ENCODE data around the gene DDX20.
"Not testable (repeated sequence)": the region's sequence is repeated elsewhere in the genome, so short reads cannot be mapped to it uniquely, and the experiment has no call there.

The DDX20 gene

DNA sequence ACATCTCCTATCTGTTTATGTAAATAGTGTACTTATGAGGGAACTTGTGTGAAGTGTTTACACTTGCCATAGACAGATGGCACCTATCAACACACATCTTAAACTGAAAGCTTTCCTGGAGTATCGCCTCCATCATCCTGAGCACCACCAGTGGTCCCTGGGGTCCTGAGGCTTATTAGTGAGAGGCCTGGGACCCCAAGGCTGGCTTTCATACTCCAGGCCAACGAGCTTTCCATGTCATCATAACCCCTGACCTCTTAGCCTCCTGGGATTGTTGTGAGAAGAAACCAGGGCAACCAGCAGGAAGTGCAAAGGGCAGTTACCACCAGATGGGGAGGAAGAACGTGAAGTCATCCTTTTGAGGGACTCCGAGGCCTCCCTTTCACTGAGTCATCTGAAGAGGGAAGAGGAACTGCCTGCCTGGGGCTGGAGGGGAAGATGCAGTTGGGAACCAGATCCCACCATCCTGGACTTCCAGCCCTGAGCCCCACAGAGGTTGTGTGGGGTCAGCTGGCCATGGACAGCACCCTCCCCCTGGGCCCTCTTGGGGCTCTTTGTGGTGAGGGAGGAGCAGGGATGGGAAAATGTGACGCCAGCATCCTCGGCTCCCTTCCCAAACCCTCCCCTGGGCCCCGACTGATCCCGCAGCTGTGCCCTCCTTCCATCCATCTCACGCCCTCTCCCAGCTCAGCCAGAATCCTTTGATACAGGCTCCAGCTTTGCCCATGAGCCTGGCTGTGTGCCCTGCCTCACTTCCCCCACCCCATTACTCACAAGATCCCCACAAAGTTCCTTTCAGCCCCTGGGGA lies 22.3 kb upstream of the DDX20 start:
- DNase-seq (ENCODE audit: low read depth in 2 of 2): no peak

DNA sequence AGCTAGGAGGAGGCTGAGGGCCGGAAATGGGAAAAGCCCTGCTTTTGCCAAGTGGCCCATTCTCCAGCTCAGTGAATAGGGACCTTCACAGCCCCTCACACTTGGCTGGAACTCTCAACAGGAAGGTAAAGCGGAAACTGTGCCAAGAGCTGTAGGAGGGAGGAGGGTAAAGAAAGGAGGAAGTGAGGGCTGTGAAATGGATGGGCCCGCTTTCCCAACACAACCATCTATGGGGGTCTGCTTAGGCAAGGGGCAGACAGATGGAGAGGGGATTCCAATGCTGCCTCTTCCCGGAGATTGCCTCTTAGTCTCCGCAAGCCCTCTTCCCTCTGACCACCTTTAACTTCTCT lies 21.7 kb upstream of the DDX20 start:
- DNase-seq (ENCODE audit: low read depth in 2 of 2): no peak

DNA sequence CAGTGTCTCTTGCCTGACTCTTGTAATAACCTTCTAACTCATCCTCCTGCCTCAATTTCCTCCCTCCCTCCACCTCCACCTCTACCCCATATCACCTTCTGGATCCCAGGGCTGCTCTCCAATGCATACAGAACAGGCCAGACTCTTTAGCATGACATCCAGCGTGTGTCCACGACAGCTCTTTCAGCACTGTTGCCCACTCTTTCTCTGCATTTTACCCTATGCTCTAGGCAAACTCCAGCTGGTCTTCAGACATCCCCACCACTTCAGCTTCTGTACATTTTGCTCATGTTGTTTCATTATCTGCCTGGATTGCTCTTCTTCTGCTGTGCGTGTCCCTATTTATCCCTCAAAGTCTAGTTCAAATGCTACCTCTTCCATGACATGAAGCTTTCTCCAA lies 21.3 kb upstream of the DDX20 start:
- DNase-seq (ENCODE audit: low read depth in 2 of 2): no peak

DNA sequence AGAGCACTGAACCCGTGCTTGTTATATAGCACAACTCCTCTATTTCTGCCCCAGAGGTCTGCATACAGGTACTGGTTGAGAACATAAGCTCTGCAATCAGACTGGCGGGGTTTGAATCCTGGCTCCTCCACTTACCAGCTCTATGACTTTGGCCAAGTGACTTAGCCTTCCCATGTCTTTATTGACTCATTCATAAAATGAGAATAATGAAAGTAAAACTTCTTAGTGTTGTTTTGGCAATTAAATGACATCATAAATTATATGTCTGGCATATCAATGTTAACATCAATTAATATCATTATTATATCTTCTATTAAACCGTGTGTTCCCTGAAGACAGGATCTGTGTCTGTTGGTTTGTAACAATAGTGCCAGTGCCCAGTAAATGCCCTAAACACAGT lies 20.8 kb upstream of the DDX20 start:
- no peak for DNase-seq (ENCODE audit: low read depth in 2 of 2)

DNA sequence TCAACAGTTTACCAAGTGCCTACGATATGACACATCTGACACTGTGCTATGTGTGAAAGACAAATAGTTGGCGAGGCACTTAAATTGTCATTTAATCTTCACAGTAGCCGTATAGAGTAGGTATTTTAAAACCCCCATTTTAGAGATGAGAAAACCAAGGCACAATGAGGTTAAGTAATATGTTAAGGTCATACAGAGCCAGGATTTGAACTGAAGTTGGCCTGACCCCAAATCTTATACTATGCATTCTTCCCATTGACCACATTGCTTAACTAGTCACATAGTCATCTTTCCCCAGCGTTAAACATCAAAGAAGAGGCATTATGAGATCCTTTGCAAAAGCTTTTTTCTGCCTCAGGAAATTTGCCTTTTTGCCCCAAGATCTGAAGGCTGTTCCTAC lies 20.4 kb upstream of the DDX20 start:
- no peak for DNase-seq (ENCODE audit: low read depth in 2 of 2)

DNA sequence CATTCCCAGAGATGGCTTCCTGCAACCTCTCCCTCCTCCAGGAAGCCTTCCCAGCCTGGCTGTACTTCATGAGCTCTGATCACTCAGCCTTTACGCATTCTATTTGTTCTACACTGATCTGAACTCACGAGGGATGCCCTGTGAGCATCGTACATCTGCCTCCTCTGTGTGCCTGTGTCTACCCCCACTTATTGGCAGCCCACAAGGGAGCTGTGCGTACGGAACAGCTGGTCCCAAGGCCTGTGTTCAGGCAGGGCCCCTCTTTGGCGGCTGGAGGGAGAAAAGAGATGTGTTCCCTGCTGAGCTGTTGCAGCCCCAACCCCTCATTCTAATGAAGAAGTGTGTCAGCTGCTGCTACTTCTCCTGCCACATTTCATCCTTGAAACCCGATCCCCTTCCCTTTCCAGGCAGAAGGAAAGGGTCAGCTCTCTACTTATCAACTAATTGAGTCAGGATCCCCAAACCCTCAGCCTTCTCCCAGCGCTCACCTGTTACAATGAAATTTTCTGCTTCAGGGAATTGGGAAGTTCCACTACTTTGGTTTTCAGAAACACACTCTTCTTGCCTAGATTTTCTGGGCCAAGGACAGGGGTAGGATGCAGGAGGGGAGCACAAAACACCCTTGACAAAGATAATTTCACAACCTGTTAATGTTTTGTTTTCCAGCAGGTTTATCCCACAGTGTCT lies 19.7 kb upstream of the DDX20 start:
- no peak for DNase-seq (ENCODE audit: low read depth in 2 of 2)

DNA sequence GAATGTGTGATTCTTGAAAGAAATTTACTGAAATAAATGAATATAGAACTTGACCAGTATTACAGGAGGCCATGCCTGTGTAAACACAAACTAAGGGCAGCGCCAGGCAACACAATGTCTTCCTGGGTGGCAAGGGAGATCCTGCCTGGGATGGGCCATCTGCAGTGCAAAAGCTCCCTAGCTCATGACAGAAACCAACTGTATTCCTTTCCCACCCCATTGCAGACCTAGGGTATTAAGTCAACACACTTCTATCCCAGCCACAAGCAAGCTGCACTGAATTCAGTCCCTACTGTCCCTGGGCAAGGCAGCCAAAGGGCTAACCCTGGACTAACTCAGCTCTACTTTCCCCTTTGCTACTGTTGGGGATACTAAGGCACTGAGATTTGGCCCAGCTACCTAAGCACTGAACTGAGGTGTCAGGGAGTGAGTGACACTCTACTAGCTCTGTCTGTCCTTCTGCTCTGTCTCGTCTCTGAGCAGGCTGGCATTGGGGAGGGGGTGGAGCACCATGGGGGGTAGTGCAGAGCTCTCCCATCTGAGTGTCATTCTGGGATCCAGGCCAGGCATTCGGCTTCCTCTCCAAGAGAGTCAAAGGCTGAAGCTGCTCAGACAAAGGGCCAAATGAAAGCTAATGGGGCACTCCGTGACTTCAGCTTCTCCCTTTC lies 19.0 kb upstream of the DDX20 start:
- no peak for DNase-seq (ENCODE audit: low read depth in 2 of 2)

DNA sequence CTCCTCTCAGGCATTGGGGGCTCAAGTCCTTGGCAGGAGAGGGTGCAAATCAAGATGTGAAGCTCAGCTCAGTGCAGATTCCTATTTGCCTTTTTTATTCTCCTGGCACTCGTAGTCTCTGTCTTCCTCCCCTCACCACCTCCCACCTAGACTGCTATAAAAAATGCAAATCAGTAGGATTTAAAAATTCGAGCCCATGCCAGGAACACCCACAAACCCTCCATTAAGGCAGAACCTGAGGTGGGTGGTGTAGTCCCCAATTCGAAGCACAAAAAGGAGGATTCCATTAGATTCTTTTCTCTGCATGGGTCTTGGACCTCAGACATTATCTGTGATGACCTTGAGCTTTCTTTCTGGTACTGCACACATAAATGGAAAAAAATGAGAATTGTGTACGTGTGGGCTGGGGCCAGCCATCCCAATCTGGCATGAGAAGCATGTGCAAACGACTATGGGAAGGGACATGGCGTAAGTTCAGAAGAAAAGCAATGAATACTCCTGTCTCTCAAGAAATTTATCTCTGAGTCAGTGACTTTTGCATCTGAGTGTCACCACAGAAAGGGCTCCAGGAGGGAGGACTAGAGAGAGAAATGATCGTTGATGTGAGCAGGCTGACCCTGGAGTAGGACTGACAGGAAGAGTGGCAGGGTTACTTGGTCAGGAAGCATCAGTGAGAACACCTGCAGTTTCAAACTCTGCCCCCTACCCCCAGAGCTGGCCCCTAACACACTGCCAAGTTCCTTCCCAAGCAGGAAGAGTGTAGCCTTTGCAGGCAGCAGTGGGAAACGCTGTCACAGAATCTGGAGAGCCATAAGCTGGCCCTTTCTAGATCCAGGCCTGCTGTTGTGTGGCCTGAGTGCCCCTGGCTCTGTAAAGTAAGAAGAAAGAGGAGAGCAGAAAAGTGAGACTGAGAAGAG lies 18.2 kb upstream of the DDX20 start:
- DNase-seq (ENCODE audit: low read depth in 2 of 2): no peak

DNA sequence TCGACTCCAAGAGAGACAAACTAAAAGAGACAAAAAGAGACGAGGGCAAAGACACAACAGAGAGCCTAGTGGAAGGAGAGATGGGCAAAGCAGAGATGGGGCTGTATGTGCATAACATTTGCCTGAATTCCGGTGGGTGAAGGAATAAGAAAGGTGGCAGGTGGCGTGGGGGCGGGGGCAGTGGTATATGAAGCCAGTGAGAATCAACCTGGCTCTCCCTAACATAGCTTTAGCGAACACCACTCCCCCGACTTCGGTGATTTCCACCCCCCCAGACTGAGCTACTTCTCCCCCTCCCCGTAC lies 17.6 kb upstream of the DDX20 start:
- DNase-seq (ENCODE audit: low read depth in 2 of 2): no peak

DNA sequence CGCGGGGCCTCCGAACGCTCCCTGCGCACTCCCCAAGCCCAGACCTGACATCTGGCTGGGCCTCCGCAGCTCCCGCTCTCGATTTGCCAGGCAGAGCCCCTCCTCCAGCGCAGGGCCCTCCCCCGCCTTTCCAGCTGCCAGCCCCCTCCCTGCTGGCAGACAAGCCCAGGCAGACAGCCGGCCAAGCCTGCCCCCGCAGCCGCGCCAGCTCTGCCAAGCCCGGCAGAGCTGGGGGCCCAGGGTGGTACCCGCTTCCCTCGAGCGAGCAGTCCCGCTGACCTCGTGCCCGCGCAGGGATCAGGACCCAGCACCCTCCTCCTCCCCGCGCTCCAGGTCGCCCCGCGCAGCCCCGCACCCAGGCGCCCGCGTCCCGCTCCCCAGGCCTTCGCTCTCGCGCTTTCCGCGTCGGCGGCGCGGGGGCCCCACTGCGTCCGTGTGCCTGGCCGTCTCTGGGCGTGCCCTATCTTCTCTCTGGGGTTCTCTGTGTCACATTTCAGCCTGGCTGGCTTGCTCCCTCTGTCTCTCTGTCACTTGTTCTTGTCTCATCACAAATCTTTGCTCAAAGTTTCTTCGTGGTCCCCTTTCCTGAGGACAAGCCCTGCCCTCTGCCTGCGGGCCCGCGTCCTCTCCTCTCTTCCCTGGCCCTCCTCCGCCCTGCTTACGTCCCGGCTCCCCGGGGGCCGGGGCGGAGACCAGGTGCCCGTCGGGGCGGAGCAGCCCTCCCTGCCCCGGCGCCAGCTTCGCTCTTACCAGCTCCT lies 17.1 kb upstream of the DDX20 start:
- DNase-seq (ENCODE audit: low read depth in 2 of 2): peak; percentile 9 to 25

DNA sequence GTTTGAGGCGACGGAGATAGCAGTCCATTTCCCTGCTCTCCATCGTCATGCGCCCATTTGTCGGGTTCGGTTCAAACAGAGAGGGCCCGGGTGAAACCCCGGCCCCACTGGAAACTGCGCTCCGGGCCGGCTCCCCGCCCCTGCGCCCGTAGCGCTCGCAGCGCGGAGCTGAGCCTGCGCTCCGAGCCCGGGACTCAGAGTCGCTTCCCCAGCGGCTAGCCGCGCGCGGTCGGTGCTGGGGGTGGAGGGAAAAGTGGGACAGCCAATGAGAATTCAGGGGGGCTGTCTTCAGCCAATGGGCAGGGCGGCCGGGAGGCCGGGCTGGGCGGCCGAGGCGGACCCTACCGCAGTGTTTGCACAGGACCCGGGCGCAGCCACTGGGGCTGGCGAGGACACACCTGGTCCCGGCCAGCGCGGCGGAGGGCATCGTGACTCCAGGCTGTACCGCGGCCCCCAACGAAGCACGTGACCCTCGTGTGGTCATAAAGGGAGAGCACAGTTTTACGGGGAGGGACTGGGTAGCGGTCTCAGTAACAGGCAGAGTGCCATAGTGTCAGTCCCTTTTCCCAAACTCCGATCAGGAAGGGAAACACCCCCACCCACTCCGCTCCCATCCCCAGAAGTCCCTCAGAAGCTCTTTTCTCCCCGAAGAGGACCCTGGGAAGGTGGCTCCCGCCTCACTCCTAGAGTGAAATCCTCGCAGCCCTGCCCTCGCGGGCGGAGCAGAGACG lies 16.3 kb upstream of the DDX20 start, which contains the start of gene INKA2:
Gene INKA2, minus strand, starts transcription at position 202 of the 731 bp plus-strand sequence. Its CDS starts 153 bp downstream, at position 49.
- DNase-seq (ENCODE audit: low read depth in 2 of 2): peak; percentile 74 to 77

DNA sequence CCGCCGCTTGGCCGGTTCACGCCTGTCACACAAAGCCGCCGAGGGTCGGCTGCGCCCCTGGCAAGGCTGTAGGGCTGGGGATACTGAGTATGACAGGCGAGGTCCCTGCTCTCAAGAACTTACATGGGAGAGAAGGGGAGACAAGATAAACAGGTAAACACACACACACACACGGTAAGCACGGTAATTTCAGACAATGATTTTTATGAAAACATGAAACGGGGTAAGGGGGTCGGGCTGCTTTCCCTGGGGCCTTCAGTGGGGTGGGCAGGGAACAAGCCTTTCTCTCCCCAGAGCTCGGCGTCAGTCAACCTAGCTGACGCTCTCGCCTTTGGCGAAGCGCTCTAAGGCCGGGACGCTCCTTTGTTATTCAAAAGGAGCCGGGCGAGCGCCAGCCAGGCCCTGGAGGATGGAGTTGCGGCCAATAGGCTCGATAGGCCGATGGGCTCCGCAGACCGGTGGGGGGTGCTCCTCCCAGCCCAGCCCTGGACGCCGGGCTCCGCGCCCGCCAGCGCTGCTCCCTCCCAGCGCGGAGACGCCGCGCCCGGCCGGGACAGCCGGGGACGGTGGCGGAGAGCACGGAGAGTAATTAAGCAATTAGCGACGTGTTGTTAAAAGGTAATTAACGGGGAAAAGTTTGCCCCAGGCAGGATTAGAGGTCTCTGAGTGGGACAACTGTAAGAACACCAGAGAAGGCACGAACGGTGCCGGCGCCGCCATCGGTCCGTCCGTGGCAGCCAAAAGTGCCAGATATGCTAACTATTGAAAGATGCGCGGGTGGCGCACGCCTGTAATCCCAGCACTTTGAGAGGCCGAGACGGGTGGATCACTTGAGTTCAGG lies 15.6 kb upstream of the DDX20 start:
- no peak for DNase-seq (ENCODE audit: low read depth in 2 of 2)

DNA sequence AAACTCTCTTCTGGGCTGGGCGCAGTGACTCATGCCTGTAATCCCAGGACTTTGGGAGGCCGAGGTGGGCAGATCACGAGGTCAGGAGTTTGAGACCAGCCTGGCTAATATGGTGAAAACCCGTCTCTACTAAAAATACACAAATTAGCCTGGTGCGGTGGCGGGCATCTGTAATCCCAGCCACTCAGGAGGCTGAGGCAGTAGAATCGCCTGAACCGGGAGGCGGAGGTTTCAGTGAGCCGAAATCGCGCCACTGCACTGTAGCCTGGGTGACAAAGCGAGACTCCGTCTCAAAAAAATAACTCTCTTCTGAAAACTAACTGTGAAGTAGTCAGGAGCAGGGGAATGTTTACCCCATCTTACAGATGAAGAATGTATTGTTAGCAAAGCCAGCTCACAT lies 13.4 kb upstream of the DDX20 start:
- DNase-seq (ENCODE audit: low read depth in 2 of 2): not testable (repeated sequence)

DNA sequence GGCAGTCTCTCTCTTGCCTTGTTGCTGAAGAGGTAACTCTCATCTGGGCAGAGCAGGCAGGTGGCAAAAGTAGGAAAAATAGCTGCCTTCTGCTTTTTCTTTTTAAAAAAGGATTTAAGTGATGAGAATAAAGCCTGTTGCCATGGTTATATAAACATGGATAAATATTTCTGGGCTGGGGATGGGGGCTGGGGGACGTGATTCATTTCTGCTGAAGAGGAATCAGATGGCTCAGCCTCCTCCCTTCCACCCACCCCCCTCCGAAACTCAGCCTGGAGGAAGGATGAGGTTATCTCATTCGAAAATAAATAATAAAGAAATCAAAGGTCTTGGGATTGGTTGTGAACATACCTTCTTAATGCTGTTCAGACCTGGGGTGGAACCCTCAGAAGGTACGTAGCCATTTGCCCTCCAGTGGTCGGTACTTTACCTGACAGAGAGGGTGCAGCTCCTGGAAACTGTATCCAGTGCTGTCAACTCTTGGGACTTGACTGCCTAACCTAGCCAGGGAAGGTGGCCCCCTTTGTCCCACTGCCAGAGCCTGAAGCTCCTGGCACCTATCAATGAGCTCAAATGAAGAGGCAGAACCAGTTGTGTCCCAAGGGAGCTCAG lies 12.7 kb upstream of the DDX20 start:
- no peak for DNase-seq (ENCODE audit: low read depth in 2 of 2)

DNA sequence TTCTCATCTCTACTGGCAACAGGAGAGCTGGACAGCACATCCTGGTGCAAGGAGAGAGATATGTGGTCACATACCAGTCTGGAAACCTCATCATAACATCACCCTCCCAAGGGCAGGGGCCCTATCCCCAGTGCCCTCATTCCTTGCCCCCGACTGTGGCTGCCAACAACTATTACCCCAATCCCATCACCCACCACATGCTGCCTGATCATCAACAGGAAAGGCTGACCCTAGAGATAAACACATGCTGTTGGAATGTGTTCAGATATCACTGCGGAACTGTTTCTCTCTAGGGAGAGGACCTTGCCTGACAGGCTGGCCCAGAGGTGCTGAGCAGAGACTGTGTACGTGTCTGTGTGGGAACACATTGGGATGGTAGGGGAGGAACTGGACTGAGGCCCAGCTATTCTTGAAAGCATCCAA lies 12.0 kb upstream of the DDX20 start:
- no peak for DNase-seq (ENCODE audit: low read depth in 2 of 2)

DNA sequence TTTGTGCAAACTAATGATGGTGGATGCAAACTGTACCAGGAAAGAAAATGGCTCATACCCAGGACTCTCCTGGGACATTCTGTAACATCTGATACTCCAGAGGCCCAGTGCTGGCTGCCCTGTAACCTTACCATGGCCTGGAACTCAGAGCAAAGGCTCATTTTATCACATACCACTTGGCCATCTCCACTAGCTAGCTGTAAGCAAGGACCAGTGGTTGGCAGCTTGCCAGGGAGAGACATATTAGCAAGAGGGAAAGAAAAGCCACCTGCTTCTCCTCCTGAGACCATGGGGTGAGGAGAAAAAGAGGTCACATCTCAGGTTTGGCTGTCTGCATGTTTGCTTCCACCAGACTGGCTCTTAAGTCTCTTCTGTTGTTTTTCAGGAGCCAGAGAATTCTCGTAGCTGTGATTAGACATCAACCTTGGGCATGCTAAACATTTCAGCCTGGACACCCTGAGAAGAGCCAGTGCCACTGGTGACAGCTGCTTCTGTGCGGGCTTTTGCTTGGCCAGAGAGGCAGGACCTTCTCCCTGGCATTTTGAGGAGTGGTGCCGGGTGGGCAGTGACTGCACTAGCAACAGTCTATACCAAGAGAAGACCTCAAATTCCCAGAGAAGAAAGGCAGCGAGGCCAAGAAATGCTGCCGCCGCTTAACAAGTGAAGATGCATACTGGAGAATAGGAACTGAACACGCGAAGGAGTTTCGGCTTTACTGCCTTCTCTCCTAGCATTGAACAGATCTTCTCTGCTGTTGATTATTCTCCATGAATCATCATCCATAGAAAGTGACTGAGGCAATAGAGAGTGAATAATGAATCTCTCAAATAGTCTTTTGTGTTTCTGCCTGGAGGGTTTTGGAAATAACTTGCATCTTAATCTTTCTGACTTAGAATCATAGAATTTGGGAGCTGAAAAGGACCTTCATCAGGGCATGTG lies 9.8 kb upstream of the DDX20 start:
- no peak for DNase-seq (ENCODE audit: low read depth in 2 of 2)

DNA sequence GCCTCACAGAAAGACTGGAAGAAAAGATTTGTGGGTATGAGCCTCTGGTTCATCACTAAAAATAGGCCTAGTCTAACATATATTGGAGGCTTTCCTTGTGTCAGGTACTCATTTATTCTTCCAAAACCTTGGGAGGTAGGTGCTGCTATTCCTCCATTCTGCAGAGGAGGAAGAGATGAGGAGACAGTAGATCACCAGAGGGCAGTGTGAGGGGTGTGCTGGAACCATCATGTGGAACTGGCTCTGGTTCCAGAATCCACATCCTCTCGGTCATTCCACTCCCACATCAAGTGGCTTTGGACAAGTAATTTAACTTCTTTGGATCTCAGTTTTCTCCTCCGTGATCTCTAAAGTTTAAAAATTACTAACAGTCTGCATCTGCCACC lies 9.1 kb upstream of the DDX20 start:
- no peak for DNase-seq (ENCODE audit: low read depth in 2 of 2)

DNA sequence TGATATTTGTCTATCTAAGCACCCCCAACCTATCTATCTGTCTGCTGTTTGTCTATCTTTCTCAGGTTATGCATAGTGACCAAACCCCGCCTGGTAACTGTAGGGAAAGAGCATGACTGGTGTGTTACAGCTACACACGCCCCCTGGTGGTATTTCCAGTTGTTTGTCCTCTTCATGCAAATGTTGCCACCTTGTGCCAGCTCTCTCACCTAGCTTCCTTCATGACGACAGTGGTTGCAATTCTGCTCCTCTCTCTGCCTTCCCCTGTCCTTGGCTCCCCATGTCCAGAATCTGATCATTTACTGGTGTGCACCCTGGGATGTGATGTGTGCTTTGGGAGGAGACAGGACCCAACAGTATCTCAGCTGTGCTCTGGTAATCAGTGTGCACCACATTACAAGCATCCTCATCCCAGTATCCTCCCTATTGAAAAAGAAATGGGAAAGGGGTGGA lies 8.4 kb upstream of the DDX20 start:
- DNase-seq (ENCODE audit: low read depth in 2 of 2): peak; percentile 45 to 51

Data from stimulated activated CD8-positive, alpha-beta memory T cell treated with anti-CD3 and anti-CD28 coated beads, Interleukin-2, amount 100 ng/mL, for 48 hours (primary cell).